ENCODE results near the gene MICALL2.

- TF ChIP-seq CTCF (IDR thresholded peaks at IDR 0.05) (no peak), POLR2A (IDR thresholded peaks at IDR 0.05) (no peak)
These were observed 28.0 kb downstream of the MICALL2 start for GRCh38 chr7:1431226-1431625.

All from testis (tissue), 2 donors.